ENCODE measurements around the gene PGBD5. TPM values are rescaled to one million over a fixed set of nuclear protein-coding genes. Genes with fewer than 3 reads are reported as not detected.
A peak's percentile ranks its signal among the peaks of the same experiment; 100 is the strongest.
"Not testable (repeated sequence)": the region's sequence is repeated elsewhere in the genome, so short reads cannot be mapped to it uniquely, and the experiment has no call there.

PGBD5 gene
- polyA plus RNA-seq (ENCODE audit: low read depth in 6 of 6), result not detected

GRCh38 chr1:230426246-230427093, at the start of gene PGBD5:
Gene PGBD5, minus strand, starts transcription at chr1:230426332. Its CDS starts 404 bp downstream, at chr1:230425928.
- H3K27me3 Mint-ChIP-seq, result peaks cover 49 to 54% (median 50%) of the 10 kb centered on the region in 3 donors
- peak within 1 kb of the TSS in 1 of 6 donors; percentile 69 for H3K27ac Mint-ChIP-seq
- ATAC-seq (ENCODE audit: low read depth in 2 of 2), result peak; percentile 85
- DNase-seq, result peak; percentile 52
- H3K4me1 Mint-ChIP-seq, result peaks cover 12 to 19% (median 14%) of the 10 kb centered on the region in 3 donors
- H3K4me3 Mint-ChIP-seq, result peak within 1 kb of the TSS; percentile 66 to 90 (median 80)
- H3K36me3 Mint-ChIP-seq, result peaks cover 6 to 24% of the 10 kb centered on the region in 2 donors
- H3K9me3 Mint-ChIP-seq, result peaks cover 2 to 14% (median 7%) of the 10 kb centered on the region in 7 donors

GRCh38 chr1:230474924-230475323, 48.8 kb upstream of the PGBD5 start:
- not testable (repeated sequence) for H3K4me1 Mint-ChIP-seq; H3K4me3 Mint-ChIP-seq; ATAC-seq (ENCODE audit: low read depth in 2 of 2); DNase-seq; H3K27ac Mint-ChIP-seq
- peaks cover 0 to 47% (median 21%) of the 10 kb centered on the region in 7 donors for H3K9me3 Mint-ChIP-seq
- peaks cover 0 to 18% of the 10 kb centered on the region in 2 donors for H3K36me3 Mint-ChIP-seq
- peaks cover 35 to 62% (median 58%) of the 10 kb centered on the region in 3 donors for H3K27me3 Mint-ChIP-seq

- peaks cover 29 to 36% (median 35%) of the 10 kb centered on the region in 3 donors for H3K27me3 Mint-ChIP-seq
- H3K9me3 Mint-ChIP-seq, result peaks cover 4 to 43% (median 24%) of the 10 kb centered on the region in 7 donors
- not testable (repeated sequence) for H3K4me3 Mint-ChIP-seq; H3K4me1 Mint-ChIP-seq; H3K27ac Mint-ChIP-seq; DNase-seq; ATAC-seq (ENCODE audit: low read depth in 2 of 2)
- peaks cover 8 to 17% of the 10 kb centered on the region in 2 donors for H3K36me3 Mint-ChIP-seq
These were observed 44.6 kb upstream of the PGBD5 start for GRCh38 chr1:230470750-230471149.

GRCh38 chr1:230469271-230469670, 43.1 kb upstream of the PGBD5 start:
- no peak overlapping the region for H3K27ac Mint-ChIP-seq
- ATAC-seq (ENCODE audit: low read depth in 2 of 2) (no peak), DNase-seq (no peak)
- no peak overlapping the region for H3K4me3 Mint-ChIP-seq
- peaks cover 4 to 43% (median 24%) of the 10 kb centered on the region in 7 donors for H3K9me3 Mint-ChIP-seq
- no peaks in the 10 kb centered on the region for H3K4me1 Mint-ChIP-seq
- H3K36me3 Mint-ChIP-seq, result peaks cover 8 to 17% of the 10 kb centered on the region in 2 donors
- peaks cover 24 to 29% (median 24%) of the 10 kb centered on the region in 3 donors for H3K27me3 Mint-ChIP-seq

GRCh38 chr1:230465691-230466090, 39.6 kb upstream of the PGBD5 start:
- DNase-seq (no peak), ATAC-seq (ENCODE audit: low read depth in 2 of 2) (no peak)
- peaks cover 4 to 23% (median 6%) of the 10 kb centered on the region in 7 donors for H3K9me3 Mint-ChIP-seq
- H3K4me1 Mint-ChIP-seq, result no peaks in the 10 kb centered on the region
- no peak overlapping the region for H3K27ac Mint-ChIP-seq
- peaks cover 7 to 8% of the 10 kb centered on the region in 2 donors for H3K36me3 Mint-ChIP-seq
- peaks cover 9 to 19% (median 13%) of the 10 kb centered on the region in 3 donors for H3K27me3 Mint-ChIP-seq
- peak overlapping the region in 1 of 8 donors; percentile 14 for H3K4me3 Mint-ChIP-seq

- no peak for ATAC-seq (ENCODE audit: low read depth in 2 of 2)
- no peak overlapping the region for H3K27ac Mint-ChIP-seq
- no peak for DNase-seq
- H3K4me1 Mint-ChIP-seq, result no peaks in the 10 kb centered on the region
- H3K4me3 Mint-ChIP-seq, result no peak overlapping the region
- peaks cover 3 to 18% (median 5%) of the 10 kb centered on the region in 7 donors for H3K9me3 Mint-ChIP-seq
- peaks cover 7 to 8% of the 10 kb centered on the region in 2 donors for H3K36me3 Mint-ChIP-seq
- H3K27me3 Mint-ChIP-seq, result peaks cover 16 to 27% (median 20%) of the 10 kb centered on the region in 3 donors
These were observed 38.5 kb upstream of the PGBD5 start for GRCh38 chr1:230464671-230465070.

GRCh38 chr1:230463760-230464159, 37.6 kb upstream of the PGBD5 start:
- peaks cover 0 to 3% of the 10 kb centered on the region in 2 donors for H3K36me3 Mint-ChIP-seq
- no peak overlapping the region for H3K27ac Mint-ChIP-seq
- ATAC-seq (ENCODE audit: low read depth in 2 of 2) (no peak), DNase-seq (no peak)
- H3K27me3 Mint-ChIP-seq, result peaks cover 16 to 27% (median 20%) of the 10 kb centered on the region in 3 donors
- no peak overlapping the region for H3K4me3 Mint-ChIP-seq
- H3K9me3 Mint-ChIP-seq, result peaks cover 0 to 13% (median 3%) of the 10 kb centered on the region in 7 donors
- peaks cover 0 to 4% (median 0%) of the 10 kb centered on the region in 3 donors for H3K4me1 Mint-ChIP-seq

- Mint-ChIP-seq H3K36me3 (peaks cover 0 to 3% of the 10 kb centered on the region in 2 donors), H3K27ac (no peak overlapping the region), H3K4me1 (peaks cover 0 to 8% (median 0%) of the 10 kb centered on the region in 3 donors), H3K4me3 (no peak overlapping the region), H3K9me3 (peaks cover 0 to 11% (median 2%) of the 10 kb centered on the region in 7 donors), H3K27me3 (peaks cover 16 to 27% (median 20%) of the 10 kb centered on the region in 3 donors)
- ATAC-seq (ENCODE audit: low read depth in 2 of 2), result no peak
- DNase-seq, result no peak
These were observed 37.2 kb upstream of the PGBD5 start for GRCh38 chr1:230463326-230463725.

GRCh38 chr1:230459465-230459864, 33.3 kb upstream of the PGBD5 start:
- Mint-ChIP-seq H3K4me1 (peaks cover 0 to 12% (median 0%) of the 10 kb centered on the region in 3 donors), H3K36me3 (no peaks in the 10 kb centered on the region), H3K4me3 (no peak overlapping the region), H3K9me3 (peaks cover 0 to 5% (median 0%) of the 10 kb centered on the region in 7 donors), H3K27me3 (peaks cover 29 to 46% (median 35%) of the 10 kb centered on the region in 3 donors), H3K27ac (no peak overlapping the region)
- ATAC-seq (ENCODE audit: low read depth in 2 of 2) (no peak), DNase-seq (no peak)

- H3K36me3 Mint-ChIP-seq, result no peaks in the 10 kb centered on the region
- H3K27me3 Mint-ChIP-seq, result peaks cover 35 to 39% (median 37%) of the 10 kb centered on the region in 3 donors
- peaks cover 0 to 5% (median 0%) of the 10 kb centered on the region in 7 donors for H3K9me3 Mint-ChIP-seq
- DNase-seq (no peak), ATAC-seq (ENCODE audit: low read depth in 2 of 2) (peak; percentile 41 to 47)
- no peak overlapping the region for H3K27ac Mint-ChIP-seq
- no peak overlapping the region for H3K4me3 Mint-ChIP-seq
- H3K4me1 Mint-ChIP-seq, result peaks cover 0 to 12% (median 0%) of the 10 kb centered on the region in 3 donors
These were observed 32.4 kb upstream of the PGBD5 start for GRCh38 chr1:230458509-230458908.

GRCh38 chr1:230456478-230456877, 30.3 kb upstream of the PGBD5 start:
- no peak overlapping the region for H3K27ac Mint-ChIP-seq
- peak overlapping the region in 1 of 8 donors; percentile 23 for H3K4me3 Mint-ChIP-seq
- peaks cover 0 to 7% (median 0%) of the 10 kb centered on the region in 7 donors for H3K9me3 Mint-ChIP-seq
- ATAC-seq (ENCODE audit: low read depth in 2 of 2) (no peak), DNase-seq (no peak)
- H3K4me1 Mint-ChIP-seq, result peaks cover 0 to 12% (median 0%) of the 10 kb centered on the region in 3 donors
- no peaks in the 10 kb centered on the region for H3K36me3 Mint-ChIP-seq
- H3K27me3 Mint-ChIP-seq, result peaks cover 41 to 44% (median 43%) of the 10 kb centered on the region in 3 donors

GRCh38 chr1:230455291-230455690, 29.2 kb upstream of the PGBD5 start:
- Mint-ChIP-seq H3K36me3 (no peaks in the 10 kb centered on the region), H3K9me3 (peaks cover 0 to 6% (median 0%) of the 10 kb centered on the region in 7 donors), H3K27ac (no peak overlapping the region), H3K4me1 (peaks cover 0 to 12% (median 0%) of the 10 kb centered on the region in 3 donors), H3K4me3 (no peak overlapping the region), H3K27me3 (peaks cover 31 to 33% (median 32%) of the 10 kb centered on the region in 3 donors)
- ATAC-seq (ENCODE audit: low read depth in 2 of 2) (no peak), DNase-seq (no peak)

GRCh38 chr1:230453377-230453776, 27.2 kb upstream of the PGBD5 start:
- no peak for DNase-seq
- no peak for ATAC-seq (ENCODE audit: low read depth in 2 of 2)
- no peak overlapping the region for H3K4me3 Mint-ChIP-seq
- peaks cover 0 to 5% (median 0%) of the 10 kb centered on the region in 7 donors for H3K9me3 Mint-ChIP-seq
- no peak overlapping the region for H3K27ac Mint-ChIP-seq
- H3K4me1 Mint-ChIP-seq, result peaks cover 0 to 4% (median 0%) of the 10 kb centered on the region in 3 donors
- H3K27me3 Mint-ChIP-seq, result peaks cover 29 to 37% (median 36%) of the 10 kb centered on the region in 3 donors
- H3K36me3 Mint-ChIP-seq, result no peaks in the 10 kb centered on the region

Data from naive B cell (primary cell).